CD4-positive, alpha-beta T cell (primary cell): ENCODE measurements around the gene FBLN1. TPM values are rescaled to one million over a fixed set of nuclear protein-coding genes. Genes with fewer than 3 reads are reported as not detected.

Experiments
- ATAC-seq: fragments of 200-7000 bp; cut with Tn5 transposase; one replicate; pipeline ENCODE4 v1.10.0; 2022; ENCODE audit warnings: mild to moderate bottlenecking; ENCODE audit not compliant: poor library complexity
- CTCF ChIA-PET: fragments of 350-600 bp; sonication (Branson Sonifier 250); formaldehyde crosslinking; loops from one replicate; lab custom pipeline; 2021; ENCODE audit warnings: antibody characterized with exemption, inconsistent platforms; lab: Charles Lee
- POLR2A ChIA-PET: fragments of 350-600 bp; sonication (Branson Sonifier 250); formaldehyde crosslinking; loops from one replicate; lab custom pipeline; 2021; ENCODE audit warnings: antibody characterized with exemption, inconsistent platforms; lab: Charles Lee
- DNase-seq, 14 experiments: peaks; one replicate each; pipeline ENCODE4 v3.0.0-alpha.2; 2013 to 2020; ENCODE audit warnings: mixed read lengths in 2 of 14
- H3K27ac ChIP-seq, 2 donors: one replicate each; pipeline versions ENCODE4 v1.5.1 to v1.7.0; 2013; ENCODE audit warnings: low read length in 2 of 2, low read depth in 1 of 2, mild to moderate bottlenecking in 1 of 2
- H3K27me3 ChIP-seq, 2 experiments: 1 replicate in 1 of 2; 2 replicates in 1 of 2; pipeline versions ENCODE4 v1.6.1 to v1.7.0; 2013; ENCODE audit warnings: low read length in 2 of 2, control low read depth in 1 of 2, mild to moderate bottlenecking in 1 of 2, moderate library complexity in 1 of 2; ENCODE audit not compliant: insufficient read depth in 2 of 2, control insufficient read depth in 1 of 2
- H3K36me3 ChIP-seq: one replicate; pipeline ENCODE4 v1.6.1; 2013; ENCODE audit warnings: low read length, control low read depth; ENCODE audit not compliant: insufficient read depth
- H3K4me1 ChIP-seq: one replicate; pipeline ENCODE4 v1.6.1; 2013; ENCODE audit warnings: low read length, control low read depth; ENCODE audit not compliant: insufficient read depth
- H3K4me3 ChIP-seq: one replicate; pipeline ENCODE4 v1.5.1; 2013; ENCODE audit warnings: mild to moderate bottlenecking, low read length, moderate library complexity
- H3K9me3 ChIP-seq, 2 experiments: 1 replicate in 1 of 2; 2 replicates in 1 of 2; pipeline versions ENCODE4 v1.6.1 to v1.7.0; 2013; ENCODE audit warnings: low read length in 2 of 2, mild to moderate bottlenecking in 2 of 2, control low read depth in 1 of 2, moderate library complexity in 1 of 2; ENCODE audit not compliant: control insufficient read depth in 1 of 2, insufficient read depth in 1 of 2
- H3K27ac Mint-ChIP-seq: one replicate; pipeline ENCODE4 v1.8.0; 2020; ENCODE audit warnings: mixed read lengths
- H3K27me3 Mint-ChIP-seq: one replicate; pipeline ENCODE4 v1.8.0; 2021; ENCODE audit warnings: mixed read lengths
- H3K36me3 Mint-ChIP-seq: one replicate; pipeline ENCODE4 v1.8.0; 2021; ENCODE audit warnings: low read depth, mixed read lengths
- H3K4me1 Mint-ChIP-seq: one replicate; pipeline ENCODE4 v1.8.0; 2021; ENCODE audit warnings: low read depth, mixed read lengths
- H3K4me3 Mint-ChIP-seq: one replicate; pipeline ENCODE4 v1.8.0; 2020; ENCODE audit warnings: mild to moderate bottlenecking, mixed read lengths
- H3K9me3 Mint-ChIP-seq: one replicate; pipeline ENCODE4 v1.8.0; 2020; ENCODE audit warnings: mixed read lengths
- CTCF ChIP-seq: fragments of 200-600 bp; IDR thresholded peaks from one replicate; pipeline ENCODE4 v1.8.0; 2022; ENCODE audit warnings: antibody characterized with exemption, mild to moderate bottlenecking
- intact Hi-C, 2 experiments: fragments of 100-400 bp; cut with DNase I in 1 of 2; cut with micrococcal nuclease in 1 of 2; formaldehyde crosslinking; loops; one replicate each; pipeline versions ENCODE4 v1.15.1 to v1.9.0; 2023 to 2025; cut with DNase I, micrococcal nuclease
- total RNA-seq, 174 experiments: library from RNA in 2 of 174; stranded (reverse) in 2 of 174; gene quantifications; one replicate each; pipeline ENCODE4 v1.2.3 and lab custom pipeline; 2021 to 2026

Gene FBLN1
- total RNA-seq, 2 experiments from 2014 or later, result not detected

DNA sequence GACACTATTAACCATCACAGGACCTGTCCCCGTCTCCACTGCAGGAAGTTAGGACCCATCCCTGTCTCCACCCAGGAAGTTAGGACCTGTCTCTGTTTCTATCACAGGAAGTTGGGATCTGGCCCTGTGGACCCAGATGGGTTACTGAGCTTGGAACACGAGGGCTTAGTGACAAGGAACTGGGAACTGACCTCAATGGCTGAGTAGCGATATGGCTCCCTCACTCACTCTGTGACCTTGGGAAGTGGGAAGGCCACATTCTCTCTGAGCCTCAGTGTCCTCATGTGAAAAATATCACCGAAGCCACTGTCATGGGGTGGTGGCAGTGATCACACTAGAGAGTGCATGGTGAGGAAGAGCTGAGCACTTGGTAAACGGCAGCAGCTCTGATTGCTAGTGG, 59.4 kb downstream of the FBLN1 start:
- Histone ChIP-seq H3K4me1 (no peaks in the 10 kb centered on the region), H3K36me3 (no peaks in the 10 kb centered on the region), H3K27me3 (peaks cover 2 to 5% of the 10 kb centered on the region in 2 experiments), H3K9me3 (peaks cover 3 to 14% of the 10 kb centered on the region in 2 experiments), H3K4me3 (no peak overlapping the region), H3K27ac (no peak overlapping the region)
- Mint-ChIP-seq H3K9me3 (peaks cover 7% of the 10 kb centered on the region), H3K27me3 (peaks cover 28% of the 10 kb centered on the region), H3K36me3 (no peaks in the 10 kb centered on the region), H3K27ac (no peak overlapping the region), H3K4me3 (no peak overlapping the region), H3K4me1 (no peaks in the 10 kb centered on the region)
- DNase-seq, result no peak
- intact Hi-C loops, result no loop called here
- ChIA-PET POLR2A (no interaction called here), CTCF (no interaction called here)
- no peak for TF ChIP-seq CTCF
- no peak for ATAC-seq

- no peak overlapping the region for H3K27ac Mint-ChIP-seq
- TF ChIP-seq CTCF, result no peak
- ATAC-seq (no peak), DNase-seq (no peak)
- CTCF ChIA-PET, result no interaction called here
- no peaks in the 10 kb centered on the region for H3K36me3 Mint-ChIP-seq
- H3K4me3 ChIP-seq, result no peak overlapping the region
- intact Hi-C loops, result no loop called here
- H3K27ac ChIP-seq, result no peak overlapping the region
- no peaks in the 10 kb centered on the region for H3K4me1 ChIP-seq
- peaks cover 3 to 14% of the 10 kb centered on the region in 2 experiments for H3K9me3 ChIP-seq
- no peaks in the 10 kb centered on the region for H3K4me1 Mint-ChIP-seq
- POLR2A ChIA-PET, result no interaction called here
- H3K27me3 Mint-ChIP-seq, result peaks cover 32% of the 10 kb centered on the region
- H3K36me3 ChIP-seq, result no peaks in the 10 kb centered on the region
- H3K9me3 Mint-ChIP-seq, result peaks cover 7% of the 10 kb centered on the region
- H3K27me3 ChIP-seq, result peaks cover 4 to 5% of the 10 kb centered on the region in 2 experiments
- H3K4me3 Mint-ChIP-seq, result no peak overlapping the region
Measured at GRCh38 chr22:45562537-45563361, 60.1 kb downstream of the FBLN1 start.

GRCh38 chr22:45563362-45564040, 60.8 kb downstream of the FBLN1 start:
- Histone ChIP-seq H3K27me3 (peaks cover 5% of the 10 kb centered on the region in 2 experiments), H3K27ac (no peak overlapping the region), H3K4me3 (no peak overlapping the region), H3K4me1 (no peaks in the 10 kb centered on the region), H3K36me3 (no peaks in the 10 kb centered on the region), H3K9me3 (peaks cover 3 to 14% of the 10 kb centered on the region in 2 experiments)
- Mint-ChIP-seq H3K27me3 (peaks cover 37% of the 10 kb centered on the region), H3K4me3 (no peak overlapping the region), H3K27ac (no peak overlapping the region), H3K9me3 (peaks cover 7% of the 10 kb centered on the region), H3K36me3 (no peaks in the 10 kb centered on the region), H3K4me1 (no peaks in the 10 kb centered on the region)
- DNase-seq (no peak), ATAC-seq (no peak)
- CTCF ChIA-PET, result no interaction called here
- POLR2A ChIA-PET, result no interaction called here
- no peak for TF ChIP-seq CTCF
- intact Hi-C loops, result no loop called here
